Neural crest cell (in vitro differentiated cells): ENCODE results near the gene DIP2C. TPM values are rescaled to one million over a fixed set of nuclear protein-coding genes. Genes with fewer than 3 reads are reported as not detected.

Experiments used
- DNase-seq: peaks from one replicate; pipeline ENCODE4 v3.0.0; 2021; ENCODE audit warnings: low read depth, mixed read lengths, low spot score
- H3K27ac Mint-ChIP-seq: one replicate; pipeline ENCODE4 v1.8.0; 2021; ENCODE audit warnings: mild to moderate bottlenecking, mixed read lengths; ENCODE audit not compliant: unreplicated experiment
- H3K27me3 Mint-ChIP-seq: 2 replicates; pipeline ENCODE4 v1.8.0; 2021; ENCODE audit warnings: low read depth, mild to moderate bottlenecking, mixed read lengths
- H3K36me3 Mint-ChIP-seq: 2 replicates; pipeline ENCODE4 v1.8.0; 2021; ENCODE audit warnings: low read depth, mild to moderate bottlenecking, mixed read lengths
- H3K4me1 Mint-ChIP-seq: 2 replicates; pipeline ENCODE4 v1.8.0; 2021; ENCODE audit warnings: mixed read lengths
- H3K4me3 Mint-ChIP-seq: one replicate; pipeline ENCODE4 v1.8.0; 2021; ENCODE audit warnings: mild to moderate bottlenecking, mixed read lengths
- H3K9me3 Mint-ChIP-seq: 2 replicates; pipeline ENCODE4 v1.8.0; 2021; ENCODE audit warnings: mixed read lengths
- total RNA-seq: library from RNA; stranded (reverse); gene quantifications from 2 replicates; pipeline ENCODE4 v1.2.1, GENCODE V29; 2021
- TF ChIP-seq, protein P1 (sequence below): fragments of 200-600 bp; sonication (generic); conservative IDR thresholded peaks from 2 replicates; pipeline ENCODE4 v1.5.0; 2021; ENCODE audit warnings: antibody characterized with exemption, mild to moderate bottlenecking

The DIP2C gene
- total RNA-seq, 1 donor from 2014 or later: 21.7 TPM

DNA sequence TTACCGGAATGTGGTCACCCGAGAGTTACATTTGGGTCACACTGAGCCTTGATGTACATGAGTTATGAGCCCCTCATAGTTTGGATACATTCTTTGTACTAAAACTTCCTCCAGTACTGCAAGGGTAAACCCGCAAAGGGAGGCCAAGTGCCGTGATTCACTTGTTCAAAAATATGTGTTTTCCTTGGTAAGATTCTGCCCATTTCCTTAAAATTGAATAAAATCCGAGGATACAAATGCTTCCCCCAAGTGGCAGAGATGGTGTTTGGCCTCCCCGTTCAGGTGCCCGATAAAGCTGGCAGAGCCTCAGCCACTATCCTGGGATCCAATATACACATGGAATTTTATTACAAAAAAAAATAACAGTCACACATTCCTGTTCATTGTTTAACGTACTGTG lies 268.3 kb downstream of the DIP2C start:
- TF ChIP-seq, protein P1, sequence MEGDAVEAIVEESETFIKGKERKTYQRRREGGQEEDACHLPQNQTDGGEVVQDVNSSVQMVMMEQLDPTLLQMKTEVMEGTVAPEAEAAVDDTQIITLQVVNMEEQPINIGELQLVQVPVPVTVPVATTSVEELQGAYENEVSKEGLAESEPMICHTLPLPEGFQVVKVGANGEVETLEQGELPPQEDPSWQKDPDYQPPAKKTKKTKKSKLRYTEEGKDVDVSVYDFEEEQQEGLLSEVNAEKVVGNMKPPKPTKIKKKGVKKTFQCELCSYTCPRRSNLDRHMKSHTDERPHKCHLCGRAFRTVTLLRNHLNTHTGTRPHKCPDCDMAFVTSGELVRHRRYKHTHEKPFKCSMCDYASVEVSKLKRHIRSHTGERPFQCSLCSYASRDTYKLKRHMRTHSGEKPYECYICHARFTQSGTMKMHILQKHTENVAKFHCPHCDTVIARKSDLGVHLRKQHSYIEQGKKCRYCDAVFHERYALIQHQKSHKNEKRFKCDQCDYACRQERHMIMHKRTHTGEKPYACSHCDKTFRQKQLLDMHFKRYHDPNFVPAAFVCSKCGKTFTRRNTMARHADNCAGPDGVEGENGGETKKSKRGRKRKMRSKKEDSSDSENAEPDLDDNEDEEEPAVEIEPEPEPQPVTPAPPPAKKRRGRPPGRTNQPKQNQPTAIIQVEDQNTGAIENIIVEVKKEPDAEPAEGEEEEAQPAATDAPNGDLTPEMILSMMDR: no peak

DNA sequence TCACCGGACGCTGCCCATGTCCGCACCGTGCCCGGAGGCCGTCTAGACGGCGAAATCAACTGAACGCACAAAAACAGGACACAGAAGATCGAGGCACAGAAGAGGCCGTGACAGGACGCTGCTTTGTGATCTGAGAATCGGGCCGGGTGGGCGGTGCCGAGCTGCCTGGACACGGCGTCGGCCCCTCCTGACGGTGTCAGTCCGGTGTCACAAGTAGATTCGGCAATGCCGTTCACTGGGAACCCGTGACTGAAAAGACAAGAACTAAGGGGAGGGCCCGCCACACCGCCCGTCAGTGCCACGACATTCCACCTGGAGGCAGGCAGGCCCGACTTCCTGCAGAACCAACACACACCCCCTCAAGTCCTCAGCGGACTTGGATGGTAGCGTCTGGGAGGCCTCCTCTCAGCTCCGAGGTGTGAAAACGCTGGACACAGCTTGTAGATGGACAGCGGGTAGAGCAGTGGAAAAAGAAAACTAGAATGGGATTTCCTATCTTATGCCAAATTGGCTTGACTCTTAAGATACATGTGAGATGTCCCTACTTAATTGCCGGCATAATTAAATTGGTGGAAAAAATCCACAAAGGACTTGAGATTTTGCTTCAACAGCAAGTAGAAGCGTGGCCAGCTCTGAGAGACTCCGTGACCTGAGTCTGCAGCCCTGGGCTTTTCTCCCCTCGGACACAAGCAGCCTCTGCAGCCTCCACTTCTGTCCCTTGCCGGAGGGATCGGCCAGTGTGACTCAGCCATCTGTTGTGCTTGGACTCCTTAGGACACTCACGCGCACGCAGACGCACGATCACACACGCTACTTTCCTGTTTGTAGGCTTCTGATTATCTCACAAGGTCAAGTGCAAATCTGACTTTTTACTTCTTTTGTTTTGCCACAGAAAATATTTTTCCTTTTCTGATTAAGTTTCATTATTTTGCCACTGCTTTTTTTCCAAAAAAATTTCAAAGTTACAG lies 269.0 kb downstream of the DIP2C start:
- H3K9me3 Mint-ChIP-seq: peaks cover 2% of the 10 kb centered on the region
- TF ChIP-seq, protein P1: no peak
- no peaks in the 10 kb centered on the region for H3K27me3 Mint-ChIP-seq
- no peak overlapping the region for H3K4me3 Mint-ChIP-seq
- H3K36me3 Mint-ChIP-seq: peaks cover 19% of the 10 kb centered on the region
- H3K27ac Mint-ChIP-seq: no peak overlapping the region
- H3K4me1 Mint-ChIP-seq: no peaks in the 10 kb centered on the region
- DNase-seq: no peak

More for the DNA sequence above, 268.3 kb downstream of the DIP2C start:
- H3K4me3 Mint-ChIP-seq: no peak overlapping the region
- H3K4me1 Mint-ChIP-seq: no peaks in the 10 kb centered on the region
- H3K36me3 Mint-ChIP-seq: peaks cover 22% of the 10 kb centered on the region
- H3K27ac Mint-ChIP-seq: no peak overlapping the region
- H3K9me3 Mint-ChIP-seq: peaks cover 3% of the 10 kb centered on the region
- no peaks in the 10 kb centered on the region for H3K27me3 Mint-ChIP-seq
- DNase-seq: no peak

DNA sequence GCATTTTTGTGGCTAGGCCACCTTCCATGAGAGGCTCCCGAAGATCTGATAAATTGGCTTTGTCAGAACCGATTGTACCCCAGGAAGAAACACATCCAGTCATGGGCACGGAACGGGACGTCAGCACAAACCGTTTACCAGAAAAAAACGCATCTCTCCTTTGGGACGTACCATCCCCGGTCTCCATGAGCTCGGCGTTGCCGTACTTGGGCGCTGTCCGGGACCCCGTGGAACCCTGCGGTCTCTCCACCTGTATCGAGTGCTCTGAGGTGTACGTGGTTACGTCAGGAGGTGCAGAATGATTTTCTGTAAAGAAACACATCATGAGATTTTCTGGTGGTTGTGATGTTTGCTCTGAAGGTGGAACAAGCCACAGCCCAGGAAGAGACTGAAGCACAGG lies 270.6 kb downstream of the DIP2C start:
- H3K9me3 Mint-ChIP-seq: no peaks in the 10 kb centered on the region
- H3K27ac Mint-ChIP-seq: no peak overlapping the region
- peaks cover under 1% of the 10 kb centered on the region for H3K4me1 Mint-ChIP-seq
- TF ChIP-seq, protein P1: no peak
- peaks cover 16% of the 10 kb centered on the region for H3K36me3 Mint-ChIP-seq
- DNase-seq: no peak
- H3K4me3 Mint-ChIP-seq: no peak overlapping the region
- H3K27me3 Mint-ChIP-seq: no peaks in the 10 kb centered on the region

DNA sequence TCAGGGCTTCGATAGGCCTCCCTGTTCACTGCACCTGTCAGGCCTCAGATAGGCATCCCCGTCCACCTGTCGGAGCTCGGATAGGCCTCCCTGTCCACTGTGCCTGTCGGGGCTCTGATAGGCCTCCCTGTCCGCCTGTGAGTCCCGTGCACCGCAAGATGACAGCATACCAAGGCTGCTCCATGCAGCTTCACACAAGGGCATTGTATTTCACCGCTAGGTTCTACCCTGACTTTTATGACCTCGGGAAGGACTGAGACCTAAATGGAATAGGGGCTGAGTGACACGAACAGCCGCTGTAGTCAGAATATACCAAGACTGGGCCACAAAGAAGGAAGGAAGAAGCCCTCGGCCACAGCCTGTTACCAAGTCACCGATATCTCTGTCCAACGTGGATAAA lies 271.2 kb downstream of the DIP2C start:
- Mint-ChIP-seq H3K9me3 (no peaks in the 10 kb centered on the region), H3K27ac (no peak overlapping the region), H3K4me1 (peaks cover 7% of the 10 kb centered on the region), H3K36me3 (peaks cover 19% of the 10 kb centered on the region), H3K4me3 (no peak overlapping the region), H3K27me3 (no peaks in the 10 kb centered on the region)
- DNase-seq: no peak
- TF ChIP-seq, protein P1: no peak

DNA sequence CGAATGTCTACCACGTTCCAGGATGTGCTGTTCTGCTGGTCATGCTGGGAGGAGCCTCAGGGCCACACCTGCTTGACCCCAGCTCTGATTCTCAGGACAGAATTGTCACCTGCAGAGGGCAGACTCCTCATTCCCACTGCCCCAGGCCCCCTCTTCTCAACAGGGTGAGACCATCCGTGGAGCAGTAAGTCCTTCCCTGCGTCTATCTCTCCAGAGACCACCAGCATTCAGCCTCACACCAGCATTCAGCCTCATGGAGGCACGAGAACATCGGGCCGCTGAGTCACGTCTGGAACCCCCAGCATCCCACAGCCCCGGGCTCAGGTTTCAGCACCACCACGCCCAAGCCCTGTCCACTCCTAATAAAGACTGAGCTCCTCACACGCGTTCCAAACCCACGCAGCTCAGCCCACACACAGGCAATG lies 273.4 kb downstream of the DIP2C start:
- H3K9me3 Mint-ChIP-seq: no peaks in the 10 kb centered on the region
- no peak overlapping the region for H3K27ac Mint-ChIP-seq
- peaks cover 25% of the 10 kb centered on the region for H3K4me1 Mint-ChIP-seq
- H3K36me3 Mint-ChIP-seq: peaks cover 16% of the 10 kb centered on the region
- no peaks in the 10 kb centered on the region for H3K27me3 Mint-ChIP-seq
- no peak overlapping the region for H3K4me3 Mint-ChIP-seq
- TF ChIP-seq, protein P1: no peak
- DNase-seq: no peak
